GM12872 (cell line): Measurements from ENCODE around the gene AGPAT4.
A peak's percentile ranks its signal among the peaks of the same experiment; 100 is the strongest.

ENCODE experiments used
- TF ChIP-seq, protein P1 (sequence below): IDR thresholded peaks from 3 replicates; pipeline ENCODE4 v1.5.1; 2011; ENCODE audit warnings: low read depth, mild to moderate bottlenecking, low read length, moderate library complexity; ENCODE audit not compliant: insufficient read depth

AGPAT4 gene

DNA sequence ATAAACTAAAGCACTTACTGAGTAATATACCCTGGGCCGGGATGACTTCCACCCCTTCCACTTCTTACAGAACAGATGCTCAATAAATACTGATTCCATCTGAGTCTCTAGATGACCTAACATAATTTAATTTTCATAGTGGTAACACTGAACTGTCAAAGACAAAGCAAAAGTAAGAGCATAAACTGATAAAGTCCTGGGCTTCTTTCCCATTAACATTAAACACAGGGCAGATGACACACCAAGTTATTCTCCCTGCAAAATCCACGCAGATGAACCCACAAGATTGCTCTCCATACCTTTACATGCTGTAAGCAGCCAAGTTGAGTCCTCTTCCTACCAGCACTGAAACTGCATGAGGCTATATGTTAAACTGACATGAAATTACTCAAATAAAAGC, 27.1 kb downstream of the AGPAT4 start:
- TF ChIP-seq, protein P1, sequence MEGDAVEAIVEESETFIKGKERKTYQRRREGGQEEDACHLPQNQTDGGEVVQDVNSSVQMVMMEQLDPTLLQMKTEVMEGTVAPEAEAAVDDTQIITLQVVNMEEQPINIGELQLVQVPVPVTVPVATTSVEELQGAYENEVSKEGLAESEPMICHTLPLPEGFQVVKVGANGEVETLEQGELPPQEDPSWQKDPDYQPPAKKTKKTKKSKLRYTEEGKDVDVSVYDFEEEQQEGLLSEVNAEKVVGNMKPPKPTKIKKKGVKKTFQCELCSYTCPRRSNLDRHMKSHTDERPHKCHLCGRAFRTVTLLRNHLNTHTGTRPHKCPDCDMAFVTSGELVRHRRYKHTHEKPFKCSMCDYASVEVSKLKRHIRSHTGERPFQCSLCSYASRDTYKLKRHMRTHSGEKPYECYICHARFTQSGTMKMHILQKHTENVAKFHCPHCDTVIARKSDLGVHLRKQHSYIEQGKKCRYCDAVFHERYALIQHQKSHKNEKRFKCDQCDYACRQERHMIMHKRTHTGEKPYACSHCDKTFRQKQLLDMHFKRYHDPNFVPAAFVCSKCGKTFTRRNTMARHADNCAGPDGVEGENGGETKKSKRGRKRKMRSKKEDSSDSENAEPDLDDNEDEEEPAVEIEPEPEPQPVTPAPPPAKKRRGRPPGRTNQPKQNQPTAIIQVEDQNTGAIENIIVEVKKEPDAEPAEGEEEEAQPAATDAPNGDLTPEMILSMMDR = no peak

DNA sequence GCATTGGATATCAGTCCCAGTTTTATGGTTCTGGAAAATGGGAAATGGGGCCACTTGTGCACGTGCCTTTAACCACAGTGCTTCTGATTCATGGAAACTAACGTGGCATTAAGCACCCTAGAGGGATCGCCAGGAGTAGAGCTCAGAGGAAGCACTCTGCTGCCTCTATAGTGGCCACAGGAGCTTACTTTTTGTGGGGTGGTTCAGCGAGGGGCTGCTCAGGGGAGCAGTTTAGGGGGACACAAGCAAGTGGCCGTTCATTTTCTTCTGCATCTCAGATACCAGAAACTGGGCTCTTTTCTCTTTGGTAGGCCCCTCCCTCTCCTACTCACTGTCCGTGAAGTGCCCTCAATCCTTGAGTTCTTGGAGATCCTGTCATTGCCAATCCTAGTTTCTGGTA, 28.5 kb downstream of the AGPAT4 start:
- TF ChIP-seq, protein P1 = no peak

DNA sequence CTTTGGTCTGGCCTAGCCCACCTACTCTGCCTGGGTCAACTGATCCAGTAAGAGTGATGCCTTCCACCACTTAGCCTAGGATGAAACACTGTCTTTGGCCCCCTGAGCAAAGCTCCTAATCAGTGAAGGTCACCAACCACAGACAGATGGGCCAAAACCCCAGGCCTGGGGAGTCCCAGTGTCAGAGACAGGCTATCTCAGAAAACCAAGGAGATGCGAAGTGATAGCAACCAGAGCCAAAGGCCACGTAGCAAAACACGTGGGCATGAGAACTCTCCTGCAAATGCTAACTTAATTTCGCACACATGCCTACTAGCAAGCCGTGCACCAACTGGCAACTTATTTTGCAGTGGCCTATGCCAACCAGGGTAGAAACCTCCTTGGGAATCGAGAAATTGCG, 29.1 kb downstream of the AGPAT4 start:
- TF ChIP-seq, protein P1 = no peak

DNA sequence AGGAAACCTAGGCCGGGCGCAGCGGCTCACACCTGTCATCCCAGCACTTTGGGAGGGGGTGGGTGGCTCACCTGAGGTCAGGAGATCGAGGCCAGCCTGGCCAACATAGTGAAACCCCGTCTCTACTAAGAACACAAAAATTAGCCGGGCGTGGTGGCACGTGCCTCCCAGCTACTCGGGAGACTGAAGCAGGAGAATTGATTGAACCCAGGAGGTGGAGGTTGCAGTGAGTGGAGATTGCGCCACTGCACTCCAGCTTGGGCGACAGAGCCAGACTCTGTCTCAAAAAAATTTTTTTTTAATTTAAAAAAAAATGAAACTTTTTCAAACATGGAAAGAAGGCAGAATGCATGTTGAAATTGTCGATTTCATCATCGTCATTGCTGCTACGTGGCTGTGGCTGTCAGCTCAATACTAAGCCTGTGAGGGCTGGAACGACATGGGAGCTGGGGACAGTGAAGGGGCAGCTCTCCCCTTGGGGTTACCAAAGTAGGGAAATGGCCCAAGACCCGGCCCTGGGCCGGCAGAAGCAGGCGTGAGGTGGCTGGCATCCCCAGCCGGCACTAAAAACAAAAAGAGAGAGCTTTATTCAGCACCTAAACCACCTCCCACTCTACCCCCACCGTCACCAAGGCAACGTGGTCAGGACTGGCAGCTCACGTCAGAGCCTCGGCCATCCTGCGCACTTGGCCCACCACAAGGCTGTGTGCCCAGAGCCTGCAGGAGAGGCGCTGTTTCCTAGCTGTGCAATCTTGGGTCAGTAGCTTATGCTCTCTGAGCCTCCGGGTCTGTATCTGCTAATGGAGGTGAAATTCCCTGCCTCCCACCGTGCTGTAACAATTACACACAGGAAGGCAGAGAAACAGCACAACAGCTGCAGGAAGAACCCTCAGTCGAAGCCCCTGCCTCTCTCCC, 30.8 kb downstream of the AGPAT4 start:
- TF ChIP-seq, protein P1 = no peak

DNA sequence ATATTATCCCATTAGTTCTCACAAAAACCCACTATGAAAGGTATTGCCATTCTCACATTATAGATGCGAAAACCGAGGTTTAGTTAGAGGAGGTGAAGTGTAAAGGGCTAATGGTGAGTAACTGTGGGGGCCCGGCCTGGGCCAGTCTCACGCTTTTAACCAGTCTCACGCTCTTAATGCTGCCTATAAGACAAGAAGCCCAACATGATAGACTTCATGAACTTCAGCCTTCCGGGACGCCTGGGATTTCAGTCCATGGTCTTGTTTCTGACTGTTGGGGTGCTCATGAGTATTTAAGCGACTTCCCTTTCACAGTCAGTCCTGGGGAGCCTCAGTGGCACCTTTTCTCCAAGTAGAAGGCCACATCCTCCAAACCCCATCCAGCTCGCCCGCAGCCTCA, 31.7 kb downstream of the AGPAT4 start:
- TF ChIP-seq, protein P1 = no peak

DNA sequence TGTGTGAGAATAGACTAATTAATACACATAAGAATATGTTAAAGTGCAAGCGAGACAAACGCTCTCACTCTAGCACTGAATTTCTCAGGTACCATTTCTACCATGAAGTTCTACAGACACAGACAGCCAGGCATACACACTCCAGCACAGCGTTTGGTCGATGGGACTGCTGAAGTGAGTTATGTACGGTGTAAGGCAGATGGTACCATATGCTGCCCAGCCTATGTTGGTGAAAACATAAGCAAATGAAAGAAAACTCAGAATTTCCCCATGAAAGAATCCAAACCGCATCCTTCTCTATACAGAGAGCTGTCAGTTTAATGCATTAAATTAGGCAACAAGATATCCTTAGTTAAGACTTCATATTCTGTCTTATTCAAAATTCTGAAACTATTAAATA, 34.9 kb downstream of the AGPAT4 start:
- TF ChIP-seq, protein P1 = no peak

DNA sequence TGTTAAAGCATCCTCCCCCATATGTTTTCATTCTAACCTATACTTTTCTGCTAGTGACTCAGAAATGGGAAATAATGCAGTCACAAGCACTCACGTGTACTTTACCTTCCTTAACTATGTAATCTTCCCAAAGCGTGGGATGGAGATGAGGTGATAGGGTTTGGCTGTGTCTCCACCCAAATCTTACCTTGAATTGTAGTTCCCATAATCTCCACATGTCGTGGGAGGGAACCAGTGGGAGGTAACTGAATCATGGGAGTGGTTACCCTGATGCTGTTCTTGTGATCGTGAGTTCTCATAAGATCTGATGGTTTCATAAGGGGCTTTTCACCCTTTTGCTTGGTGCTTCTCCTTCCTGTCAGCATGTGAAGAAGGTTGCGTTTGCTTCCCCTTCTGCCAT, 35.4 kb downstream of the AGPAT4 start:
- TF ChIP-seq, protein P1 = 0 out of 3 replicates have a peak, but pooled peaks have one; percentile 1
